Fibroblast of pulmonary artery (primary cell): ENCODE measurements around the gene GATD1.

ENCODE experiments used
- DNase-seq: peaks from one replicate; pipeline ENCODE4 v3.0.0-alpha.2; 2010; ENCODE audit warnings: low read depth
- H3K4me3 ChIP-seq: replicated peaks from 2 replicates; pipeline ENCODE4 v1.5.1; 2011; ENCODE audit warnings: low read depth, mild to moderate bottlenecking, control low read depth, low read length, moderate library complexity
- TF ChIP-seq, protein P1 (sequence below): IDR thresholded peaks from 2 replicates; pipeline ENCODE4 v1.5.1; 2011; ENCODE audit warnings: mild to moderate bottlenecking, control low read depth, low read length, inconsistent platforms; ENCODE audit errors: missing control alignments

GATD1 gene

DNA sequence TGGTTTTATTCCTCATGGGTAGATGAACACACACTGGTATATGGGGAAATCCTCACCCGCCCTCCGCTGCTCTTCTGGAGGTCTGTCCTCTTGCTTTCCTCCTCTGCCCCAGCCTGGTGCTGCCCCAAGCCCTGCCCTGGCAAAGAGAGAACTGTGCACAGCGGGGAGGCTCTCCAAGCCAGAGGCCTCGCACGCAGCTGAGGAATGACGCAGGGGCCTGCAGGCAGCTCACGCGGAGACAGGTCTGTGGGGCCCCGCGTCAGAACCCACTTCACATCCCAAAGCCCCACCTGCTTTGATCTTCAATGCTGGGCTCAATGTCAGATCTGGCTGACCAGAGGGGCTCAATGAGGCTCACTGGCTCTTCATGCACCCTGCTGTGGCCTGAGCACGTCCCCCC, 10.0 kb downstream of the GATD1 start:
- no peak for DNase-seq
- no peak overlapping the region for H3K4me3 ChIP-seq
- TF ChIP-seq, protein P1, sequence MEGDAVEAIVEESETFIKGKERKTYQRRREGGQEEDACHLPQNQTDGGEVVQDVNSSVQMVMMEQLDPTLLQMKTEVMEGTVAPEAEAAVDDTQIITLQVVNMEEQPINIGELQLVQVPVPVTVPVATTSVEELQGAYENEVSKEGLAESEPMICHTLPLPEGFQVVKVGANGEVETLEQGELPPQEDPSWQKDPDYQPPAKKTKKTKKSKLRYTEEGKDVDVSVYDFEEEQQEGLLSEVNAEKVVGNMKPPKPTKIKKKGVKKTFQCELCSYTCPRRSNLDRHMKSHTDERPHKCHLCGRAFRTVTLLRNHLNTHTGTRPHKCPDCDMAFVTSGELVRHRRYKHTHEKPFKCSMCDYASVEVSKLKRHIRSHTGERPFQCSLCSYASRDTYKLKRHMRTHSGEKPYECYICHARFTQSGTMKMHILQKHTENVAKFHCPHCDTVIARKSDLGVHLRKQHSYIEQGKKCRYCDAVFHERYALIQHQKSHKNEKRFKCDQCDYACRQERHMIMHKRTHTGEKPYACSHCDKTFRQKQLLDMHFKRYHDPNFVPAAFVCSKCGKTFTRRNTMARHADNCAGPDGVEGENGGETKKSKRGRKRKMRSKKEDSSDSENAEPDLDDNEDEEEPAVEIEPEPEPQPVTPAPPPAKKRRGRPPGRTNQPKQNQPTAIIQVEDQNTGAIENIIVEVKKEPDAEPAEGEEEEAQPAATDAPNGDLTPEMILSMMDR: no peak

DNA sequence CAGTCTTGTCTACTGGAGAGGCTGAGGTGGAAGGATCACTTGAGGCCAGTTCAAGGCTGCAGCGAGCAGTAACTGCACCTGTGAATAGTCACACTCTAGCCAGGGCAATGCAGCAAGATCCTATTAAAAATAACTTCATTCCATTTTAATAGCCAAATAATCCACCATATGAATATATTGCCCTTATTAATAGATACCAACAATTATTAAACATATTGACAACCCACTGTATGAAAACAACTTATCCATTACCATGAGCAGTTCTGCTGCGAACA, 10.4 kb downstream of the GATD1 start:
- no peak overlapping the region for H3K4me3 ChIP-seq
- TF ChIP-seq, protein P1: no peak
- DNase-seq: no peak

DNA sequence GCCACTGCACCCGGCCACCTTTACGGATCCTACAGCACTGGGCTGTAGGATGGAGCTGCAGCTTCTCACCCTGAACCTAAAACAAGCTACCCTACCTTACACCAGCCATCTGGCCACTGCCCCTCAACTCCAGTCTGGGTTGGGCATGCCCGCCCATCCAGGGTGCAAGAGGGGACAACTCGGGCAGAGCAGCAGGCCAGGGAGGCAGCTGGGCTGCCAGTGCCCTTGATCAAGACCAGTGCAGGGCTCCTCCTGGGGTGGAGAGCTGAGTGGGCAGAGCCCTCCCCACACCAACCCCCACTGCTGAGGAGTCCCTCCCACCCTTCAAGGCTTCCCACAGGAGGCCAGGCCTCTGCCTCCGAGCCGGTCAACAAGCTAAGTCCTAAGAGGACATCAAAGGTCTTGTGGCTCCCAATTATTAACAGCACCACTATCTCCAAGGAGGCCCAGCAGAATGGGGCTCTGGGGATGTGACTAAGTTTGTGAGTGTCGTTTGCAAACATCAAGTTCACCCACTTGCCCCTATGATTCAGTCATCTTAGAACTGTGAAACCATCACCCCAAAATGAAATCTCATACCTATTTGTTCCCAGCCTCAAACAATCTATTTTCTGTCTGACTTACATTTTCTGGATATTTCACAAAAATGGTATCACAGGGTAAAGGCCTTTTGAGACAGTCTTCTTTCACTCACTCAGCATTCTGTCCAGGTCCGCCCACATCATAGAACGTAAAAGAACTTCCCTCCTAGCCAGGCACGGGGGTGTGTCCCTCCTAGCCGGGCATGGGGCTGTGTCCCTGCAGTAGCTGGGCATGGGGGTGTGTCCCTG, 11.0 kb downstream of the GATD1 start:
- TF ChIP-seq, protein P1: no peak
- no peak overlapping the region for H3K4me3 ChIP-seq
- DNase-seq: no peak

DNA sequence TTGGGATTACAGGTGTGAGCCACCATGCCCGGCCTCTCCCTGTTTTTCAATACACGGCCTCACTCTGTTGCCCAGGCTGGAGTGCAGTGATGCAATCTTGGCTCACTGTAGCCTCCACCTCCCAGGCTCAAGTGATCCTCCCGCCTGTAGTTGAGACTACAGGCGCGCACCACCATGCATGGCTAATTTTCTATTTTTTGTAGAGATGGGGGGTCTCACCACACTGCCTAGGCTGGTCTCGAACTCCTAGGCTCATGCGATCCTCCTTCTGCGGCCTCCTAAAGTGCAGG, 11.5 kb downstream of the GATD1 start:
- DNase-seq: no peak
- H3K4me3 ChIP-seq: no peak overlapping the region
- TF ChIP-seq, protein P1: no peak

DNA sequence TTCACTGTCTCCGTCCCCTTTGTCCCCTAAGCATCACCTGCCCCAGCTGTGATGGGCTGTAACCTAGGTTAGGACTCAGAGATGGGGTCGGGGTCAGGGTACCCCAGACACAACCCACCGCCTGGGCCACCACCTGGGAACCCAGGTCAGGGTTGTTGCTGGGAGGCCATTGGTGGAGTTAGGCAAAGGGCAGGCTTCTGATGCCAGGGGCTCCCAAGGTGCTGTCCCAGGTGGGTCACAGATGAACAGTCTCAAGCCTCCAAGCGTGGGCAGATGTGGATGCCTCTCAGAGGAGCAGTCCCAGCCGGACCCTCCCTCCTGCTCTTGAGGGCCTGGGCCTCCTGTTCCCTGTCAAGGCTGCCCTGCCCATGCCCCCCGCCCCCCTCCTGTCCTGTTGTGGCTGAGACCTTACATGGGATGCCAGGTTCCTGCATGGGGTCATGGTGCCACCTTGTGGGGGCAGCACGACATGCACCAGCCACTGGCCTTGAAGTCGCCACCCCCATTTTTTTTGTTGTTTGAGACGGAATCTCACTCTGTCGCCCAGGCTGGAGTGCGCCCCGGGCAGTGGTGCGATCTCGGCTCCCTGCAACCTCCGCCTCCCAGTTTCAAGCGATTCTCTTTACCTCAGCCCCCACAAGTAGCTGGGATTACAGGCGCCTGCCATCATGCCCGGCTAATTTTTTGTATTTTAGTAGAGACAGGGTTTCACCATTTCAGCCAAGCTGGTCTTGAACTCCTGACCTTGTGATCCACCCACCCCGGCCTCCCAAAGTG, 12.1 kb downstream of the GATD1 start:
- TF ChIP-seq, protein P1: peak; percentile 40
- DNase-seq: peak; percentile 51
- no peak overlapping the region for H3K4me3 ChIP-seq

DNA sequence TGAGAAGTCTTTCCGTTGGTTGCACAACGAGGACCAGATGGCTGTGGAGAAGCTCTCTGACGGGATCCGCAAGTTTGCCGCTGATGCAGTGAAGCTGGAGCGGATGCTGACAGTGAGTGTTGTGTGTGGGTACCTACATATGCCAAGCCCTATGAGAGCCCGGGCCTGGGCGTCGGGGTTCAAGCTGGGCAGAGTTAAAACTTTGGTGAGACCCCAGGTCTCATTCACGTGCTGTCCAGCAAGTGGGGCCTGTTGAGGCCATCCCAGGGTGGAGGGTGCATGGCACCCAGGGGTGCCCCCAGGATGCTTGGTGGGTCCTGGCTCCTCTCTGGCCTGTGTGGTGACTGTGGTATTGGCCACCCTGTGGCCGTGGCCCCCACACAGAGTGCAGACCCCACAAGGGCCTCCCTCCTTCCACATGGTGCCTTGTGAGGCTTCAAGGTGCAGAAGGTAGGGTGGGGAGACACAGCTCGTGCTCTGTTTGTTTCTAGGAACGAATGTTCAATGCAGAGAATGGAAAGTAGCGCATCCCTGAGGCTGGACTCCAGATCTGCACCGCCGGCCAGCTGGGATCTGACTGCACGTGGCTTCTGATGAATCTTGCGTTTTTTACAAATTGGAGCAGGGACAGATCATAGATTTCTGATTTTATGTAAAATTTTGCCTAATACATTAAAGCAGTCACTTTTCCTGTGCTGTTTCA, 12.8 kb downstream of the GATD1 start:
- DNase-seq: no peak
- H3K4me3 ChIP-seq: no peak overlapping the region
- TF ChIP-seq, protein P1: no peak
